NCI-H128 (cell line): ENCODE data around the gene NCOA3.
"Not testable (repeated sequence)": the region's sequence is repeated elsewhere in the genome, so short reads cannot be mapped to it uniquely, and the experiment has no call there.

ENCODE experiments used
- DNase-seq: peaks from one replicate; lab custom pipeline; 2025; ENCODE audit not compliant: unreplicated experiment; lab: John Stamatoyannopoulos, UW

The NCOA3 gene

GRCh38 chr20:47561180-47561579 lies 59.5 kb downstream of the NCOA3 start:
- DNase-seq: no peak

GRCh38 chr20:47561603-47562583 lies 60.2 kb downstream of the NCOA3 start:
- DNase-seq: no peak

- DNase-seq: no peak
Observed at GRCh38 chr20:47566269-47566668, 64.6 kb downstream of the NCOA3 start.

- DNase-seq: no peak
Observed at GRCh38 chr20:47568019-47568418, 66.3 kb downstream of the NCOA3 start.

- no peak for DNase-seq
Observed at GRCh38 chr20:47568837-47569410, 67.2 kb downstream of the NCOA3 start.

GRCh38 chr20:47571426-47571825 lies 69.7 kb downstream of the NCOA3 start:
- DNase-seq: no peak

GRCh38 chr20:47572105-47572729 lies 70.5 kb downstream of the NCOA3 start:
- DNase-seq: no peak

GRCh38 chr20:47573559-47573958 lies 71.9 kb downstream of the NCOA3 start:
- DNase-seq: no peak

GRCh38 chr20:47574616-47575364 lies 73.1 kb downstream of the NCOA3 start:
- DNase-seq: no peak

GRCh38 chr20:47576516-47577033 lies 74.9 kb downstream of the NCOA3 start:
- peak; percentile 9 for DNase-seq

- no peak for DNase-seq
Observed at GRCh38 chr20:47577314-47577713, 75.6 kb downstream of the NCOA3 start.

- DNase-seq: no peak
Observed at GRCh38 chr20:47578543-47578942, 76.9 kb downstream of the NCOA3 start.

- DNase-seq: not testable (repeated sequence)
Observed at GRCh38 chr20:47580686-47581085, 79.0 kb downstream of the NCOA3 start.

GRCh38 chr20:47581090-47581489 lies 79.4 kb downstream of the NCOA3 start:
- DNase-seq: no peak

GRCh38 chr20:47583551-47583950 lies 81.9 kb downstream of the NCOA3 start:
- no peak for DNase-seq

- DNase-seq: no peak
Observed at GRCh38 chr20:47585087-47585747, 83.5 kb downstream of the NCOA3 start.

- no peak for DNase-seq
Observed at GRCh38 chr20:47586649-47587294, 85.1 kb downstream of the NCOA3 start.

GRCh38 chr20:47588158-47588557 lies 86.5 kb downstream of the NCOA3 start:
- DNase-seq: no peak

- DNase-seq: no peak
Observed at GRCh38 chr20:47591231-47591630, 89.5 kb downstream of the NCOA3 start.

- no peak for DNase-seq
Observed at GRCh38 chr20:47594157-47594556, 92.5 kb downstream of the NCOA3 start.
